HG03039 (cell line): ENCODE data around the gene AGPAT4.

Experiments
- ATAC-seq: cut with Tn5 transposase; IDR thresholded peaks from one replicate; pipeline ENCODE4 v1.9.1; 2021; ENCODE audit warnings: mild to moderate bottlenecking, moderate library complexity; ENCODE audit not compliant: unreplicated experiment

The AGPAT4 gene

GRCh38 chr6:161117942-161118341 lies 155.9 kb downstream of the AGPAT4 start:
- no peak for ATAC-seq

GRCh38 chr6:161117308-161117707 lies 156.6 kb downstream of the AGPAT4 start:
- no peak for ATAC-seq

DNA sequence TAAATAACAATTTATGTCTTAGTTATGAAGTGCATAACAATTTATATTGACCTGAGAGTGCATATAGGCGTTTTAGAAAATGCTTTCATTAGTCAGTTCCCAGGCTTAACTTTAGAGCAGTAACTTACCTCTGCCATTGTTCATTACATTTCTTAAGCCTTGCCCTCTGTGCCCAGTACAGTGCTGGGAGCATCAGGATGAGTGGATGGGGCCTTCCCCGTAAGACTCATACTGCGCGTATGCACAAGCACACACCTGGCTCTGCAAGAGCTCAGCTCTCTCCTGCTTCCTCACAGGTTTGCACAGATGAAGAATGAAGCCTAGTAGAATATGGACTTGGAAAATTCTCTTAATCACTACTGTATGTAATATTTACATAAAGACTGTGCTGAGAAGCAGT lies 157.3 kb downstream of the AGPAT4 start:
- no peak for ATAC-seq

DNA sequence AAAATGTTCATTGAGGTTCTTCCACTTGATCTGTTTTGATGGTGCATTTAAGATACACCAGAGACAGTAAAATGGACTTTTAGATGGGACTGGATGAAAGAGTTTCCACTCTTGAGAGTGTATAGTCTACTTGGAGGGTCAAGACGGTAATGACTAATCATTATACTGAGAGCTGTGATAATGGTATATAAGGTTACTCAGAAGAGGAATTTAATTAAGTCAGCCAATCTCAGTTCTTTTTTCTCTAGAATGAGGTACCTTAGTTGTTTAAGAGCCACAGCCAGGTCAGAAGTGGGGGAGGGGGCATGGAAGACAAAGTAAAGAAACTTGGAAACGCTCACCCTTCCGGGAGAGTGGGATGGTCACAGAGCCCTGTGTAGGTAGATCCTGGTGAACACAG lies 158.4 kb downstream of the AGPAT4 start:
- no peak for ATAC-seq

DNA sequence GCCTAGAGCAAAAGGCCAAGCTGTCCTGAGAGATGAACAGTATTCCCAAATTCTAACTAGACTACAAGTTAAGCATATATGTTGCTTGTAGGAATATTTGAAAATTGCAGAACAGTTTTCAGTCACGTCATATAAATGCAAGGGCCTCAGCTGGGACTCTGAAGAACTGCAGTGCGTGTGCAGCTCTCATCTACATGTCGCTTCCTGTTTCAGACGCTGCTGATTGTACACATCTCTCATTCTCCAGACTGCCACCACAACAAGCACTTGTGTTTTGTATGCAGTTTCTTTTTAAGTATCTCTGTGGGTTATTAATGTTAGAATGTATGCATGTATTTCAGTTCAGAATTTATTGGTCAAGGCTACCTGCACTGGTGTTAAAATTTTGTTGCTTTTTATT lies 162.6 kb downstream of the AGPAT4 start:
- no peak for ATAC-seq

DNA sequence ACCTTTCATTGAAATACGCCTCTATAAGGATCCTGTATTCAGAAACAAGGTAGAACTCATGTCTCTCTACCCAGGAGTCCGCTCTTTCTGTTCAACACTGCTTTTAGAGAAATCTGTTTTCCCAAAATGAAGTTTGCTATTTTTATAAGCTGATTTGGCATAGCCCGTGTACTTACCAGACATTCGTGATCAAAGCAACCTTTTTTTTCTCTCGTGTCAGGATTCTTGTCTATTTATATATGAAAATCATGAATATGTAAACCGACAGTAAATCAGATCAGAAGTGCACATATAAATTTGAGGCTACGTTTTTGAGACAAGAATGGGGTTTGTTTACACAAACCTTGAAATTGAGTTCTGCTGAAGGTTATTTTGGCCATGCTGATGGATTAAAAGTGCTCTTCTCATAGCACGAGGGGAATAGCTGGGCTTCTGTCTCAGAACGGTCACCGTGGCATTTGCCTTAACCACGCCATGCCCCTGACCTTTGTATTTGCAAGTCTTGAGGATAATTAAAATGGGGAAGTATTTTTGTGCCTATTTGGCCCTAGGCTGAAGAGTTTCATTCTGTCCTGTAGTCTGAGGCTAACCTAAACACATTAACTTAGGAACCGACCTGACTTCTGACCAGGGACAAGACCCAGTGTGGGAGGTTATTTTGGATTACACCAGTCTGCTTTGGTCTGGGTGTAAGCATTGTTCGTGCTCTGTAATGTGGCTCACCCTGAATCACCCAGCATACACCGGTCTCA lies 163.7 kb downstream of the AGPAT4 start:
- no peak for ATAC-seq

- ATAC-seq = no peak
These were observed 164.5 kb downstream of the AGPAT4 start for GRCh38 chr6:161109366-161109765.

- no peak for ATAC-seq
These were observed 164.9 kb downstream of the AGPAT4 start for GRCh38 chr6:161108916-161109315.

DNA sequence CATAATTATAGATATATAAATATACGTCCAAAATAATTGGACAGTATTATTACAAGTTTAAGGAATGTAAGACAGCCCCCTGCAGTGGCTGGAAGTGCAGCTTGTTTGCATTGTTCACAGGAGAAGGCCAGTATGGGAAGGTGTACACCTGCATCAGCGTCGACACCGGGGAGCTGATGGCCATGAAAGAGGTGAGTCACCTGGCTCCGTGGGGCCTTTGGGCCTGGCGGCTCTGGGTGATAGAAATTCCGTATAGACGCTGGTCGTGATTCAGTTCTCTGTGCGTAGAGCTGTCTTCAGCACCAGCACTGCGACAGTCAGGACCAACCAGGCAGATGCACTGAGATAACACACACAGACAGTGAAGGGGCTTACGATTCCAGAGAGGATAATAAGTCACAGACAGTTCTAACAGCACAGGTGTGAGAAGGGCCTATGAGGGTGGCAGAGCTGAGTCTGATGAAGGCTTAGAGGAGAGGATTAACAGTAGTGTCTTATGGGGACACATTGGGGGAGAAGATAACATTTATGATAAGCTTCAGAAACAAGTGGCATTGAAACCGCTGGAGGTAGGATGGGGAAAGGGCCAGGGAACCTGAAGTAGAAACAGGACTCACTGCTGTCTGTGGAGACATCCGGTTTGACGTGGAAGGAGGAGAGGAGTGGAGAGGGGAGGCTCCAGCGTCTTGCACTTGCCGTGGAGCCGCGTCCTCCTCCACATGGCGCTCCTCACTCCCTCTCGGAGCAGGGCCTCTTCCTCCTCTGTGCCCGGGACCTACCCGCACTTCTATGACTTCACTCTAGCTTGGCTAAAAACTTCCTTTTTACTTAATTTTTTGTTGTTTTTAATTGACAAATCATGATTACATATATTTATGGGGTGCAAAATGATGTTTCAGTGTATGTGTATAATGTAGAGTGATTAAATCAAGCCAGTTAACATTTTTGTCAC lies 165.8 kb downstream of the AGPAT4 start:
- no peak for ATAC-seq

DNA sequence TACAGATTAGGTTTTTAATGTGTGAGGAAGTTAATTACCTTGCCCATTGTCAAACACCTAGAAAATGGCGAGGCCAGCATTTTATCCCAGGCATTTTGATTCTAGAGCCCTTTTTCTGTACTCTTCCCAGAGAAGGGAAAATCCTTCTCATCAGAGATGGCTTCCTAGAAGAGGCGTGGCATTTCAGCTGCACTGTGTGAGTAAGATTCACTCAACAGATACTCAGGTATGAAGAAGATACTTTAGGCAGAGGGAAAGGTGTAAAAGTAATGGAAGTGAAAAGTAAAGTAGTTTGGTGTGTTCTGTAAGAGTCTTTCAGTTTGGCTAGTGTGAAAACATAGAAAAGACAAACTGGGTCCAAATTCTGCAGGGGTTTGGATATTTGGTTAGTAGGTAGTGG lies 168.5 kb downstream of the AGPAT4 start:
- ATAC-seq = no peak

DNA sequence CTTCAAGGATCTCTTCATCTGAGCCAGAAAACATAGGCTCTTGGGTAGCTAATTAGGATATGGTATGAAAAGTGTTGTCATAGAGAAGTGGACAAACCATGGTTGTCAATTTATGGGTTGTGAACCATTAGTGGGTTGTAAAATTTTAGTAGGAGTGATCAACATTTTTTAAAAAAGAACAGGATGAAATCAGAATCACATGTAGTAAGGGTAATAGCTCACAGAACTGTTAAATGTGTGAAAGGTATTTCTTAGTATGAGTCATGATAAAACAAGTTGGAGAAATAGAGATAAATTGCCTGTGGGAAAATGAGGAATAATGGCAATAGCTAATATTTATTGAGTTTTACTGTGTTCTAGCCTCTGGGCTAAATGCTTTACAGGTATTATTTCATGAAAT lies 168.9 kb downstream of the AGPAT4 start:
- no peak for ATAC-seq

- ATAC-seq = no peak
These were observed 170.4 kb downstream of the AGPAT4 start for GRCh38 chr6:161103475-161103874.

DNA sequence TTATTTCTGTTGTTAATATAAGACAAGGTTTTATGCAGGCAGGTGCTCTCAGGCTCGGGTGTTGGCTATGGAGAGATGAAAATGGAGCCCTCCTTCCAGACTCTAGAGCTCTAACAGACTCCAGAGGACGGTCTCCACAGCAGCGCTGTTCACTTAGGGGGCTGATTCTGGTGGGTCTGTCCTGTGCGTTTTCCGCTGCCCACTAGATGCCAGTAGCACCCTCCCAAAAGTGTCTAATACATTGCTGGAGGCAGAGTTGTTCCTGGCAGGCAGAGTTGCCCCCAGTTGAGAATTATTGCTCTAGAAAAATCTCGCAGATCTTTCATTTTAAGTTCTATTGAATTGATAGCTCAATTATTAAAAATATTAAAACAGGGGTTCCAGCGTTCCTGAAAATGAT lies 172.3 kb downstream of the AGPAT4 start:
- ATAC-seq = no peak

GRCh38 chr6:161100072-161100471 lies 173.8 kb downstream of the AGPAT4 start:
- ATAC-seq = no peak

- no peak for ATAC-seq
These were observed 177.9 kb downstream of the AGPAT4 start for GRCh38 chr6:161095916-161096315.

- no peak for ATAC-seq
These were observed 178.9 kb downstream of the AGPAT4 start for GRCh38 chr6:161094955-161095354.

- ATAC-seq = no peak
These were observed 181.7 kb downstream of the AGPAT4 start for GRCh38 chr6:161091972-161092701.

- ATAC-seq = no peak
These were observed 182.7 kb downstream of the AGPAT4 start for GRCh38 chr6:161091151-161091550.

- no peak for ATAC-seq
These were observed 185.1 kb downstream of the AGPAT4 start for GRCh38 chr6:161088676-161089328.

- no peak for ATAC-seq
These were observed 188.6 kb downstream of the AGPAT4 start for GRCh38 chr6:161085246-161085645.

GRCh38 chr6:161082215-161082614 lies 191.6 kb downstream of the AGPAT4 start:
- no peak for ATAC-seq
